DOHH2 (cell line): ENCODE measurements around the gene POLA2.

Source experiments
- H3F3A ChIP-seq: fragments of 200-600 bp; sonication (generic), shearing (Covaris generic); 2 replicates; pipeline ENCODE4 v1.6.0; 2016; ENCODE audit warnings: antibody characterized with exemption, mild to moderate bottlenecking; ENCODE audit not compliant: control insufficient read depth, insufficient read depth
- H3K27ac ChIP-seq: fragments of 200-600 bp; sonication (generic); 2 replicates; pipeline ENCODE4 v1.5.1; 2014; ENCODE audit warnings: low read depth, mild to moderate bottlenecking, low read length, moderate library complexity
- H3K27me3 ChIP-seq: fragments of 200-600 bp; sonication (generic); 2 replicates; pipeline ENCODE4 v1.6.1; 2014; ENCODE audit warnings: mild to moderate bottlenecking, low read length, mixed read lengths; ENCODE audit not compliant: control insufficient read depth
- H3K36me3 ChIP-seq: fragments of 200-600 bp; sonication (generic); 2 replicates; pipeline ENCODE4 v1.6.1; 2014; ENCODE audit warnings: mild to moderate bottlenecking, low read length, moderate library complexity, mixed read lengths; ENCODE audit not compliant: control insufficient read depth
- H3K4me1 ChIP-seq: fragments of 200-600 bp; sonication (generic); 2 replicates; pipeline ENCODE4 v1.6.1; 2014; ENCODE audit warnings: mild to moderate bottlenecking, low read length, mixed read lengths; ENCODE audit not compliant: control insufficient read depth
- H3K4me2 ChIP-seq: fragments of 200-600 bp; sonication (generic); 2 replicates; pipeline ENCODE4 v1.6.0; 2014; ENCODE audit warnings: mild to moderate bottlenecking, low read length, moderate library complexity
- H3K4me3 ChIP-seq: fragments of 200-600 bp; sonication (generic); 2 replicates; pipeline ENCODE4 v1.5.1; 2014; ENCODE audit warnings: mild to moderate bottlenecking, low read length, mixed read lengths
- H3K79me2 ChIP-seq: fragments of 200-600 bp; sonication (generic); 2 replicates; pipeline ENCODE4 v1.6.1; 2014; ENCODE audit warnings: mild to moderate bottlenecking, low read length, mixed read lengths; ENCODE audit not compliant: control insufficient read depth
- H3K9me2 ChIP-seq: fragments of 200-600 bp; sonication (generic); replicated peaks from 2 replicates; pipeline ENCODE4 v1.6.1; 2014; ENCODE audit warnings: mild to moderate bottlenecking, low read length, mixed read lengths; ENCODE audit not compliant: control insufficient read depth
- H3K9me3 ChIP-seq: fragments of 200-600 bp; sonication (generic); 2 replicates; pipeline ENCODE4 v1.6.1; 2014; ENCODE audit warnings: antibody characterized with exemption, low read length, mixed read lengths; ENCODE audit not compliant: control insufficient read depth, insufficient read depth
- H4K20me1 ChIP-seq: fragments of 200-600 bp; sonication (generic); 2 replicates; pipeline ENCODE4 v1.6.0; 2014; ENCODE audit warnings: low read depth, mild to moderate bottlenecking, antibody characterized with exemption, low read length, moderate library complexity; ENCODE audit not compliant: control insufficient read depth, insufficient read depth
- EZH2phosphoT487 ChIP-seq: fragments of 200-600 bp; sonication (generic); IDR thresholded peaks from 2 replicates; pipeline ENCODE4 v1.6.1; 2017; ENCODE audit warnings: borderline replicate concordance, mild to moderate bottlenecking, antibody characterized with exemption, low read length, moderate library complexity, mixed read lengths
- TF ChIP-seq, protein P1 (sequence below): fragments of 200-600 bp; sonication (generic); IDR thresholded peaks from one replicate; pipeline ENCODE4 v1.5.1; 2014; ENCODE audit warnings: antibody characterized with exemption, mild to moderate bottlenecking, low read depth, low read length; ENCODE audit not compliant: poor library complexity, severe bottlenecking

The POLA2 gene, protein sequence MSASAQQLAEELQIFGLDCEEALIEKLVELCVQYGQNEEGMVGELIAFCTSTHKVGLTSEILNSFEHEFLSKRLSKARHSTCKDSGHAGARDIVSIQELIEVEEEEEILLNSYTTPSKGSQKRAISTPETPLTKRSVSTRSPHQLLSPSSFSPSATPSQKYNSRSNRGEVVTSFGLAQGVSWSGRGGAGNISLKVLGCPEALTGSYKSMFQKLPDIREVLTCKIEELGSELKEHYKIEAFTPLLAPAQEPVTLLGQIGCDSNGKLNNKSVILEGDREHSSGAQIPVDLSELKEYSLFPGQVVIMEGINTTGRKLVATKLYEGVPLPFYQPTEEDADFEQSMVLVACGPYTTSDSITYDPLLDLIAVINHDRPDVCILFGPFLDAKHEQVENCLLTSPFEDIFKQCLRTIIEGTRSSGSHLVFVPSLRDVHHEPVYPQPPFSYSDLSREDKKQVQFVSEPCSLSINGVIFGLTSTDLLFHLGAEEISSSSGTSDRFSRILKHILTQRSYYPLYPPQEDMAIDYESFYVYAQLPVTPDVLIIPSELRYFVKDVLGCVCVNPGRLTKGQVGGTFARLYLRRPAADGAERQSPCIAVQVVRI

DNA sequence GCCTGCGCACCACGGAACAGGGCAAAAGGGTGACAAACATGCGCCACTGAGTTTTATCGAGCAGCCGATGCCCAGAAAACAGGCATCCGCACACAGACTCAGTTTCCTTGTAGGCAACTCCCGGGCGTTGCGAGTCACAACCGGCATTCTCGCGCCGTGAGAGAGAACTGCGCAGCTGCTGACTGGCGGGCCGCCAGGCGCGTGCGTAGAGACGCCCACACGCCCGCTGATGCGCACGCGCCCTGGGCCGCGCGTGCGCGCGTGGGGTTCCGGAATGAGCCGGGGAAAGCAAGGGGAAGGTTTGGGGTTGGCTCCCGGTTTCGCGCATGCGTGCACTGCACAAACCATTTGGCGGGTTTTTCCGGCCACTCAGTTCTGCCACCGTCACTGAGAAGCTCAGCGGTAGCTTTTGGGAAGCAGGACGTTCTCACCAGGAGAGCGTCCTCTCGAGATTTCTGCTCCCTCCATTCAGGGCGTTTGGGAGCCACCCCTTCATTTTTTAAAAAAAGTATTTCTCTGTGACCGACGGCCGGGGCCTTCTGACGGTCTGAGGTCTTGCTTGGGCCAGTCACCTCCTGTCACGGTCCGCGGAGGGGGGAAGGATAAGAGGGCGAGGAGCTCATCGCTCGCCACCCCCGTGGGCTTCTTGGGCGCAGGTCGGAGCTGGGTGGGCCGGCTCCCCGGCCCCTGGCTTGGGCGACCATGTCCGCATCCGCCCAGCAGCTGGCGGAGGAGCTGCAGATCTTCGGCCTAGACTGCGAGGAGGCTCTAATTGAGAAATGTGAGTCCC, at the start of gene POLA2:
Gene POLA2, plus strand, starts transcription at position 372 of the 790 bp plus-strand sequence. Its CDS starts 331 bp downstream, at position 703.
- TF ChIP-seq, protein P1, sequence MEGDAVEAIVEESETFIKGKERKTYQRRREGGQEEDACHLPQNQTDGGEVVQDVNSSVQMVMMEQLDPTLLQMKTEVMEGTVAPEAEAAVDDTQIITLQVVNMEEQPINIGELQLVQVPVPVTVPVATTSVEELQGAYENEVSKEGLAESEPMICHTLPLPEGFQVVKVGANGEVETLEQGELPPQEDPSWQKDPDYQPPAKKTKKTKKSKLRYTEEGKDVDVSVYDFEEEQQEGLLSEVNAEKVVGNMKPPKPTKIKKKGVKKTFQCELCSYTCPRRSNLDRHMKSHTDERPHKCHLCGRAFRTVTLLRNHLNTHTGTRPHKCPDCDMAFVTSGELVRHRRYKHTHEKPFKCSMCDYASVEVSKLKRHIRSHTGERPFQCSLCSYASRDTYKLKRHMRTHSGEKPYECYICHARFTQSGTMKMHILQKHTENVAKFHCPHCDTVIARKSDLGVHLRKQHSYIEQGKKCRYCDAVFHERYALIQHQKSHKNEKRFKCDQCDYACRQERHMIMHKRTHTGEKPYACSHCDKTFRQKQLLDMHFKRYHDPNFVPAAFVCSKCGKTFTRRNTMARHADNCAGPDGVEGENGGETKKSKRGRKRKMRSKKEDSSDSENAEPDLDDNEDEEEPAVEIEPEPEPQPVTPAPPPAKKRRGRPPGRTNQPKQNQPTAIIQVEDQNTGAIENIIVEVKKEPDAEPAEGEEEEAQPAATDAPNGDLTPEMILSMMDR: no peak
- TF ChIP-seq EZH2phosphoT487: no peak
- Histone ChIP-seq H3K27ac (peak within 1 kb of the TSS; percentile 80), H3K4me2 (peak within 1 kb of the TSS; percentile 98), H3K79me2 (peaks cover 58% of the 10 kb centered on the region), H3F3A (peaks cover 3% of the 10 kb centered on the region; the same call in 1 of the 2 replicates), H3K4me3 (peak within 1 kb of the TSS; percentile 100), H3K36me3 (peaks cover 46% of the 10 kb centered on the region), H3K4me1 (peaks cover 35% of the 10 kb centered on the region), H4K20me1 (peaks cover 11% of the 10 kb centered on the region; the same call in 1 of the 2 replicates), H3K9me2 (no peaks in the 10 kb centered on the region), H3K9me3 (no peaks in the 10 kb centered on the region), H3K27me3 (no peaks in the 10 kb centered on the region)

DNA sequence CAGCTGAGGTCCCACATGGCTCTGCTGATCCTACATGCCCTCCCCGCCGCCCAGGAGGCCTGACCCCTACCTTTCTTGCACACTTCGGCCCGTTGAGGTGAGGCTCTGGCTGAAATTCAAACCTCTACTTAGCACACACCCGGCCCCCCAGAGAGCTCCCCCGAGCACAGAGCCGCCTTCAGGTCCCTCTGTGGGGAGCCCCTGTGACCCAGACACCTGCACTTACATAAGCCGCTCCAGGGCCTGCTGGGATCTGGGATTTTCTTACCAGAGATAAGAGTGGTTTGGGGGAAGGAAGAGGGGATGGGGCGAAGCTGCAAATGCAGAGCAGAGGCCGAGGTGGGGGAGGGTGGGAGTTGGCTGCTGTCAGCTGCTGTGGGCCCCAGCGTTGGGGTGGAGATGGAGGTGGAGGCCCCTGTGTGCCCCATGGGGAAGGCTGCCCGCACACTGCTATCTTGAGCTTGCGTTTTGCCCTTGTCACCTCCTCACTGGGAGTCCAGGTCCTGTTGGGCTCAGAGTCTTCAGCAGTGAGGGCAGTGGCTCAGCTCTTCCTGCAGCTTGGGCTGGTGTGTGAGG, 49.4 kb upstream of the POLA2 start:
- H3K4me3 ChIP-seq: no peak overlapping the region
- peaks cover 15% of the 10 kb centered on the region for H3K4me1 ChIP-seq
- H3K79me2 ChIP-seq: no peaks in the 10 kb centered on the region
- no peaks in the 10 kb centered on the region for H3F3A ChIP-seq
- no peaks in the 10 kb centered on the region for H3K27me3 ChIP-seq
- no peak overlapping the region for H3K27ac ChIP-seq
- H3K9me2 ChIP-seq: no peaks in the 10 kb centered on the region
- no peaks in the 10 kb centered on the region for H3K9me3 ChIP-seq
- TF ChIP-seq EZH2phosphoT487: no peak
- TF ChIP-seq, protein P1: no peak
- H4K20me1 ChIP-seq: no peaks in the 10 kb centered on the region
- H3K36me3 ChIP-seq: peaks cover 26% of the 10 kb centered on the region
- no peak overlapping the region for H3K4me2 ChIP-seq

DNA sequence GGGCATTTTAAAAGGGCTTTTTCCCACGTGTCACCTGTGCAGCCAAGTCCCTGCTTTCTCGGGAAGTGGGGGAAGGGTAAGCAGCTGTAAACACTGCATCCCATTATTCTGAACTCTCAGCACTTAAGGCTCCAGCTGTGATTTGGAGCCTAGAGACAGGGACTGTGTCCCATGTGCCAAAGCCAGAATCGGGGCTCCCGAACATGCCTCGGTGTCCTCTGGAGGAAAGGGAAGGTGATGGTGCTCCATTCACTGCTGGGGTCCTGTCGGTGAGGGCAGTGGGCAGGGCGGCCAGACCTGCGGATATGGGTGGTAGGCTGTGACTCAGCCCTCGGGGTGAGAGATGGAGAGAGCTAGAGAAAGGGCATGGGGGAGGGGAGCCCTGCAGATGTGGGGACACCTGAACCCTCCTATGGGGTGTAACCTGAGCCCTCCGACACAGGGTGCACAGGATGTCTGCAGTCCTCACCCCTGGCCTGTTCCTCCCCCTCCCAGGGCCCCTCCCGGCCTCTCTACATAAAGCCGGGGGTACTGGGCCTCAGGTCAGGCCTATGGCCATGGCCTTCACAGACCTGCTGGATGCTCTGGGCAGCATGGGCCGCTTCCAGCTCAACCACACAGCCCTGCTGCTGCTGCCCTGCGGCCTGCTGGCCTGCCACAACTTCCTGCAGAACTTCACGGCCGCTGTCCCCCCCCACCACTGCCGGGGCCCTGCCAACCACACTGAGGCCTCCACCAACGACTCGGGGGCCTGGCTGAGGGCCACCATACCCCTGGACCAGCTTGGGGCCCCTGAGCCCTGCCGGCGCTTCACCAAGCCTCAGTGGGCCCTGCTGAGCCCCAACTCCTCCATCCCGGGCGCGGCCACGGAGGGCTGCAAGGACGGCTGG, 48.2 kb upstream of the POLA2 start:
- Histone ChIP-seq H3K4me2 (no peak overlapping the region), H3K4me3 (no peak overlapping the region), H3F3A (no peaks in the 10 kb centered on the region), H3K9me2 (no peaks in the 10 kb centered on the region), H3K27me3 (no peaks in the 10 kb centered on the region), H3K4me1 (peaks cover 15% of the 10 kb centered on the region), H3K27ac (no peak overlapping the region), H4K20me1 (no peaks in the 10 kb centered on the region), H3K36me3 (peaks cover 19% of the 10 kb centered on the region), H3K9me3 (no peaks in the 10 kb centered on the region), H3K79me2 (no peaks in the 10 kb centered on the region)
- no peak for TF ChIP-seq EZH2phosphoT487
- TF ChIP-seq, protein P1: no peak
